ENCODE data around the gene PARP6. TPM values are rescaled to one million over a fixed set of nuclear protein-coding genes. Genes with fewer than 3 reads are reported as not detected.

Gene PARP6
- total RNA-seq, 3 donors from 2014 or later (not counting 1 experiment from before 2014, with no cell fraction given) = 132 to 135 (median 132) TPM

DNA sequence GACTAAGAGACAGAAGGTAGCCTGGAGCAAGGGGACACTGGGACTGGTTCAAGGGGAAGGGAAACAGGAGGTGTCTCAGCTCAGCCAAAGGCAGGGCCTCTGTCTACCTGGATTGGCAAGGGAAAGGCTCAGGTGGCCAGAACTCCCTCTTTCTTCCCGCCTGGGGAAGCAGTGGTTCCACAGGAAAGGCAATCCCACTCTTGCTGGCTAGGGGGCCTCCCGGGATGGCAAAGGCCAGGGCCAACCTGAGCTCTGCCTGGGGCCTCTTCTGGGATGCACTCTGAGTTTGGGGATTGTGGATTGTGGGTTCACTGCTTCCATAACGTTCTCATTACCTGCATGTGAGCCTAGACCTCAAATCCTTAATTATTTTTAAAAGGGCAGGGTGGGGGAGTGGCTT is 13.0 kb upstream of the PARP6 start:
- Mint-ChIP-seq H3K4me1 (no peaks in the 10 kb centered on the region), H3K27ac (no peak overlapping the region), H3K36me3 (no peaks in the 10 kb centered on the region), H3K4me3 (no peak overlapping the region), H3K27me3 (ENCODE audit: low read depth in 2 of 2) (no peaks in the 10 kb centered on the region), H3K9me3 (no peaks in the 10 kb centered on the region)
- H3K27ac ChIP-seq (ENCODE audit: low read length) = no peak overlapping the region
- WGBS (ENCODE audit: insufficient coverage) = 63% methylated on average over 2 of the region's 3 CpGs
- no peaks in the 10 kb centered on the region for H3K36me3 ChIP-seq (ENCODE audit: control insufficient read depth, insufficient read depth, low read length)
- no peak for DNase-seq
- no peaks in the 10 kb centered on the region for H3K27me3 ChIP-seq (ENCODE audit: control insufficient read depth, insufficient read depth, low read length)
- TF ChIP-seq, protein P1, sequence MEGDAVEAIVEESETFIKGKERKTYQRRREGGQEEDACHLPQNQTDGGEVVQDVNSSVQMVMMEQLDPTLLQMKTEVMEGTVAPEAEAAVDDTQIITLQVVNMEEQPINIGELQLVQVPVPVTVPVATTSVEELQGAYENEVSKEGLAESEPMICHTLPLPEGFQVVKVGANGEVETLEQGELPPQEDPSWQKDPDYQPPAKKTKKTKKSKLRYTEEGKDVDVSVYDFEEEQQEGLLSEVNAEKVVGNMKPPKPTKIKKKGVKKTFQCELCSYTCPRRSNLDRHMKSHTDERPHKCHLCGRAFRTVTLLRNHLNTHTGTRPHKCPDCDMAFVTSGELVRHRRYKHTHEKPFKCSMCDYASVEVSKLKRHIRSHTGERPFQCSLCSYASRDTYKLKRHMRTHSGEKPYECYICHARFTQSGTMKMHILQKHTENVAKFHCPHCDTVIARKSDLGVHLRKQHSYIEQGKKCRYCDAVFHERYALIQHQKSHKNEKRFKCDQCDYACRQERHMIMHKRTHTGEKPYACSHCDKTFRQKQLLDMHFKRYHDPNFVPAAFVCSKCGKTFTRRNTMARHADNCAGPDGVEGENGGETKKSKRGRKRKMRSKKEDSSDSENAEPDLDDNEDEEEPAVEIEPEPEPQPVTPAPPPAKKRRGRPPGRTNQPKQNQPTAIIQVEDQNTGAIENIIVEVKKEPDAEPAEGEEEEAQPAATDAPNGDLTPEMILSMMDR (IDR thresholded peaks at IDR 0.05) = no peak
- ATAC-seq = no peak
- H3K4me3 ChIP-seq (ENCODE audit: low read length) = no peak overlapping the region
- no peaks in the 10 kb centered on the region for H3K9me3 ChIP-seq (ENCODE audit: control insufficient read depth, insufficient read depth, low read length)
- intact Hi-C loops (cut with micrococcal nuclease) = no loop called here
- H3K4me1 ChIP-seq (ENCODE audit: control insufficient read depth, insufficient read depth, low read length) = no peaks in the 10 kb centered on the region

DNA sequence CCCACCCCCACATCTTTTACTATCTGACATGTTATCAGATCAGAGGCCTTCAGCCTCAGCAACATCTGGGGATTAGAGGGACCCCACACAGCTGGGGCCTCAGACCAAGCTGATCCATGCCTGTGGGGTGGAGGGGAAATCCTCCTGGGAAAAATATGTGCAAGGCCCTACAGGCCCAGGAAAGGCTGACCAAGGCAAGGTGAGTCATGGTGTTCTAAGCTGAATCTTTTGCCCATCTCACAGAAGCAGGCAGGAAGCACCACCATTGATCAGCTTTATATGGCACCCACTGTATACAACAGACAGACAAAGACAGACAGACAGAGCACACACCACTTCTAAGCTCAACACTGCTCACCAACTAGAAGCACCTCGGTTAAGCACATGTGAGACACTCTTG is 12.4 kb upstream of the PARP6 start:
- Histone ChIP-seq H3K4me1 (ENCODE audit: control insufficient read depth, insufficient read depth, low read length) (no peaks in the 10 kb centered on the region), H3K27ac (ENCODE audit: low read length) (no peak overlapping the region), H3K9me3 (ENCODE audit: control insufficient read depth, insufficient read depth, low read length) (no peaks in the 10 kb centered on the region), H3K27me3 (ENCODE audit: control insufficient read depth, insufficient read depth, low read length) (no peaks in the 10 kb centered on the region), H3K4me3 (ENCODE audit: low read length) (no peak overlapping the region), H3K36me3 (ENCODE audit: control insufficient read depth, insufficient read depth, low read length) (no peaks in the 10 kb centered on the region)
- Mint-ChIP-seq H3K4me1 (no peaks in the 10 kb centered on the region), H3K27ac (no peak overlapping the region), H3K9me3 (no peaks in the 10 kb centered on the region), H3K36me3 (no peaks in the 10 kb centered on the region), H3K4me3 (no peak overlapping the region), H3K27me3 (ENCODE audit: low read depth in 2 of 2) (no peaks in the 10 kb centered on the region)
- DNase-seq (no peak), ATAC-seq (no peak)
- TF ChIP-seq, protein P1 (IDR thresholded peaks at IDR 0.05) = no peak
- intact Hi-C loops (cut with micrococcal nuclease) = no loop called here
- WGBS (ENCODE audit: insufficient coverage) = no CpG with 5 or more reads among the region's 1 CpG

DNA sequence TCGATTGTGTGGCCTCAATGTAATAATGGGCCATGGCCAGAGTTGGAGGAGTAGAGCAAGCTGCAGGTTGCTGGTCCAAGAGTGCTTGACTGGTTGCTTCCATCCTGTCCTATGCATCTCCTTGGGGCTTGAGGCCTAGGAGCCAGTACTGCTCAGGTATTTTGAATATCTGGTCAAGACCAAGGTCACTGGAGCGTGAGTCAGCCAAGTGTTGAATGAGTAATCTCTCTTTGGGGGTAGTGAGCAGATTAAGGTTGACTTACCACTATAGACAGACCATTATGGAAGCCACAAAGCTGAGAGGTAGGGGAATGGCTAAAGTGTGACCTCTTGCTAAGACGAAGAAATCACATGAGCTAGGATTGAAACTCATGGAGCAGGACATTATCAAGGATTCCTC is 9.4 kb upstream of the PARP6 start:
- Histone ChIP-seq H3K27ac (ENCODE audit: low read length) (no peak overlapping the region), H3K4me1 (ENCODE audit: control insufficient read depth, insufficient read depth, low read length) (no peaks in the 10 kb centered on the region), H3K36me3 (ENCODE audit: control insufficient read depth, insufficient read depth, low read length) (no peaks in the 10 kb centered on the region), H3K27me3 (ENCODE audit: control insufficient read depth, insufficient read depth, low read length) (no peaks in the 10 kb centered on the region), H3K9me3 (ENCODE audit: control insufficient read depth, insufficient read depth, low read length) (no peaks in the 10 kb centered on the region), H3K4me3 (ENCODE audit: low read length) (no peak overlapping the region)
- Mint-ChIP-seq H3K4me3 (no peak overlapping the region), H3K4me1 (no peaks in the 10 kb centered on the region), H3K27ac (no peak overlapping the region), H3K27me3 (ENCODE audit: low read depth in 2 of 2) (no peaks in the 10 kb centered on the region), H3K9me3 (no peaks in the 10 kb centered on the region), H3K36me3 (no peaks in the 10 kb centered on the region)
- WGBS (ENCODE audit: insufficient coverage) = 87% methylated on average over 3 of the region's 3 CpGs
- no peak for DNase-seq
- TF ChIP-seq, protein P1 (IDR thresholded peaks at IDR 0.05) = no peak
- ATAC-seq = no peak
- intact Hi-C loops (cut with micrococcal nuclease) = no loop called here

DNA sequence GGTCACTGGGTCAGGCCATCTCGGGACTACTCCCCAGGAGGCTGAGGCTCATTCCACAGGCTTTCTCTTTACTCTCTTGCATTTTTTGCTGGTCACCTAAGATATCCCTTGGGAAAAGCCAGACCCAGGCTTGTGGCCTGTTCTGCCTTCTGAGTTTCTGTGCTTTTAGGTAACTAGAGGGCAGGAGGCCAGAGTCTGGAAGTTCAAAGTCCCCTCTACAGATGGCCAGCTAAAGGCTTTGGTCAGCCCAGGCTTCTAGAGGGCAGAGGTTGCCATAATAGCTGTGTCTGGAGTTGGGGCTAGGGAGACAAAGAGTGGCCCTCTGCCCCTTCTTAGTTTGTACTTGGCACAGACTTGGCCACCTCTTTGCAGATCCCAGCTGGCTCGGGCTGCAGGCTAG is 8.4 kb upstream of the PARP6 start:
- Histone ChIP-seq H3K4me1 (ENCODE audit: control insufficient read depth, insufficient read depth, low read length) (no peaks in the 10 kb centered on the region), H3K36me3 (ENCODE audit: control insufficient read depth, insufficient read depth, low read length) (no peaks in the 10 kb centered on the region), H3K27ac (ENCODE audit: low read length) (no peak overlapping the region), H3K4me3 (ENCODE audit: low read length) (no peak overlapping the region), H3K9me3 (ENCODE audit: control insufficient read depth, insufficient read depth, low read length) (no peaks in the 10 kb centered on the region), H3K27me3 (ENCODE audit: control insufficient read depth, insufficient read depth, low read length) (no peaks in the 10 kb centered on the region)
- no peaks in the 10 kb centered on the region for H3K4me1 Mint-ChIP-seq
- H3K27ac Mint-ChIP-seq = no peak overlapping the region
- ATAC-seq (no peak), DNase-seq (no peak)
- 98% methylated on average over 2 of the region's 2 CpGs for WGBS (ENCODE audit: insufficient coverage)
- no peaks in the 10 kb centered on the region for H3K27me3 Mint-ChIP-seq (ENCODE audit: low read depth in 2 of 2)
- no peaks in the 10 kb centered on the region for H3K36me3 Mint-ChIP-seq
- TF ChIP-seq, protein P1 (IDR thresholded peaks at IDR 0.05) = no peak
- intact Hi-C loops (cut with micrococcal nuclease) = no loop called here
- H3K9me3 Mint-ChIP-seq = no peaks in the 10 kb centered on the region
- no peak overlapping the region for H3K4me3 Mint-ChIP-seq
